Smooth muscle cell (in vitro differentiated cells): ENCODE results near the gene CENPF. TPM values are rescaled to one million over a fixed set of nuclear protein-coding genes. Genes with fewer than 3 reads are reported as not detected.

ENCODE experiments used
- DNase-seq: peaks from one replicate; lab custom pipeline; 2025; ENCODE audit not compliant: unreplicated experiment; lab: John Stamatoyannopoulos, UW
- H2AFZ ChIP-seq: fragments of 200-600 bp; sonication (generic); 2 replicates; pipeline ENCODE4 v1.6.0; 2016; ENCODE audit warnings: antibody characterized with exemption, low read depth, mild to moderate bottlenecking
- H3F3A ChIP-seq: fragments of 200-600 bp; sonication (generic); 2 replicates; pipeline ENCODE4 v1.6.0; 2017; ENCODE audit warnings: antibody characterized with exemption, low read depth
- H3K27ac ChIP-seq: fragments of 200-600 bp; sonication (generic); 2 replicates; pipeline ENCODE4 v1.5.1; 2016; ENCODE audit warnings: low read depth, mild to moderate bottlenecking
- H3K27me3 ChIP-seq: fragments of 200-600 bp; sonication (generic); 2 replicates; pipeline ENCODE4 v1.6.1; 2016; ENCODE audit warnings: low read depth, mild to moderate bottlenecking
- H3K36me3 ChIP-seq: fragments of 200-600 bp; sonication (generic); 2 replicates; pipeline ENCODE4 v1.5.1; 2016; ENCODE audit warnings: low read depth
- H3K4me1 ChIP-seq: fragments of 200-600 bp; sonication (generic); 2 replicates; pipeline ENCODE4 v1.5.1; 2016; ENCODE audit warnings: low read depth
- H3K4me2 ChIP-seq: fragments of 200-600 bp; sonication (generic); 2 replicates; pipeline ENCODE4 v1.6.0; 2016; ENCODE audit warnings: mild to moderate bottlenecking
- H3K4me3 ChIP-seq: fragments of 200-600 bp; sonication (generic); 2 replicates; pipeline ENCODE4 v1.5.1; 2016; ENCODE audit warnings: mild to moderate bottlenecking
- H3K79me2 ChIP-seq: fragments of 200-600 bp; sonication (generic); 2 replicates; pipeline ENCODE4 v1.6.0; 2016; ENCODE audit warnings: low read depth, mild to moderate bottlenecking
- H3K9ac ChIP-seq: fragments of 200-600 bp; sonication (generic); 2 replicates; pipeline ENCODE4 v1.6.0; 2016; ENCODE audit warnings: low read depth
- H3K9me3 ChIP-seq: fragments of 200-600 bp; sonication (generic); replicated peaks from 2 replicates; pipeline ENCODE4 v1.5.1; 2016; ENCODE audit warnings: low read depth
- H4K20me1 ChIP-seq: fragments of 200-600 bp; sonication (generic); 2 replicates; pipeline ENCODE4 v1.6.0; 2016; ENCODE audit warnings: low read depth
- CTCF ChIP-seq: fragments of 200-600 bp; sonication (generic); IDR thresholded peaks from 2 replicates; pipeline ENCODE4 v1.5.1; 2017; ENCODE audit warnings: borderline replicate concordance, mild to moderate bottlenecking, antibody characterized with exemption; ENCODE audit not compliant: insufficient read depth, poor library complexity, severe bottlenecking
- WGBS: methylation state at CpG from one replicate; pipeline ENCODE4 v1.1.7; 2016; ENCODE audit warnings: low lambda C conversion rate; 5-methylcytosine and 5-hydroxymethylcytosine counted together
- polyA plus RNA-seq: library from polyadenylated mRNA; unstranded; fragments of >200 nt; fragmentation: Nextera tagmentation; extraction: Ambion mirVana; gene quantifications from 2 replicates; pipeline ENCODE4 v1.2.1, GENCODE V29; 2016
- total RNA-seq: library from RNA; depleted of rRNA; stranded (reverse); fragments of >200 nt; gene quantifications from 2 replicates; pipeline ENCODE4 v1.2.3, GENCODE V29; 2014

Gene CENPF
- total and polyA plus RNA-seq, 2 experiments from 2014 or later = 7.4 to 8.3 TPM

GRCh38 chr1:214685906-214686305 is 82.9 kb downstream of the CENPF start:
- Histone ChIP-seq H3K4me1 (no peaks in the 10 kb centered on the region), H3K9me3 (no peaks in the 10 kb centered on the region), H3K27ac (no peak overlapping the region), H3K36me3 (no peaks in the 10 kb centered on the region), H3K27me3 (no peaks in the 10 kb centered on the region), H3K9ac (no peak overlapping the region), H4K20me1 (no peaks in the 10 kb centered on the region), H3F3A (no peaks in the 10 kb centered on the region), H3K4me2 (no peak overlapping the region), H3K79me2 (no peaks in the 10 kb centered on the region), H3K4me3 (no peak overlapping the region), H2AFZ (no peak overlapping the region)
- no peak for TF ChIP-seq CTCF
- 86% methylated on average over 3 of the region's 3 CpGs for WGBS
- DNase-seq = no peak

- no peak for DNase-seq
- WGBS = 87% methylated on average over 5 of the region's 5 CpGs
- H3K4me2 ChIP-seq = no peak overlapping the region
- H4K20me1 ChIP-seq = no peaks in the 10 kb centered on the region
- no peak overlapping the region for H3K4me3 ChIP-seq
- H3F3A ChIP-seq = no peaks in the 10 kb centered on the region
- no peaks in the 10 kb centered on the region for H3K36me3 ChIP-seq
- H3K9me3 ChIP-seq = no peaks in the 10 kb centered on the region
- no peaks in the 10 kb centered on the region for H3K79me2 ChIP-seq
- H2AFZ ChIP-seq = no peak overlapping the region
- no peak overlapping the region for H3K27ac ChIP-seq
- H3K4me1 ChIP-seq = no peaks in the 10 kb centered on the region
- no peak overlapping the region for H3K9ac ChIP-seq
- H3K27me3 ChIP-seq = no peaks in the 10 kb centered on the region
- TF ChIP-seq CTCF = no peak
Observed at GRCh38 chr1:214686497-214686896, 83.5 kb downstream of the CENPF start.

- Histone ChIP-seq H4K20me1 (no peaks in the 10 kb centered on the region), H3K9ac (no peak overlapping the region), H3K79me2 (no peaks in the 10 kb centered on the region), H3K4me2 (no peak overlapping the region), H3F3A (no peaks in the 10 kb centered on the region), H3K36me3 (no peaks in the 10 kb centered on the region), H3K27me3 (no peaks in the 10 kb centered on the region), H3K9me3 (no peaks in the 10 kb centered on the region), H2AFZ (no peak overlapping the region), H3K27ac (no peak overlapping the region), H3K4me3 (no peak overlapping the region), H3K4me1 (no peaks in the 10 kb centered on the region)
- WGBS = 75% methylated on average over 3 of the region's 3 CpGs
- DNase-seq = no peak
- TF ChIP-seq CTCF = no peak
Observed at GRCh38 chr1:214688891-214689290, 85.9 kb downstream of the CENPF start.

- H3K9ac ChIP-seq = no peak overlapping the region
- 67% methylated on average over 4 of the region's 4 CpGs for WGBS
- TF ChIP-seq CTCF = no peak
- H3K79me2 ChIP-seq = no peaks in the 10 kb centered on the region
- H3K4me3 ChIP-seq = no peak overlapping the region
- no peaks in the 10 kb centered on the region for H3F3A ChIP-seq
- H4K20me1 ChIP-seq = no peaks in the 10 kb centered on the region
- H2AFZ ChIP-seq = no peak overlapping the region
- no peaks in the 10 kb centered on the region for H3K4me1 ChIP-seq
- no peaks in the 10 kb centered on the region for H3K36me3 ChIP-seq
- no peaks in the 10 kb centered on the region for H3K9me3 ChIP-seq
- DNase-seq = no peak
- no peak overlapping the region for H3K4me2 ChIP-seq
- no peak overlapping the region for H3K27ac ChIP-seq
- no peaks in the 10 kb centered on the region for H3K27me3 ChIP-seq
Observed at GRCh38 chr1:214694769-214695168, 91.8 kb downstream of the CENPF start.
